DMS53 treated with DMSO at 0.1 percent for 48 hours (cell line): ENCODE data around the gene TOP2A.
"Not testable (repeated sequence)": the region's sequence is repeated elsewhere in the genome, so short reads cannot be mapped to it uniquely, and the experiment has no call there.

ENCODE experiments used
- DNase-seq: peaks from one replicate; lab custom pipeline; 2025; ENCODE audit not compliant: unreplicated experiment; lab: John Stamatoyannopoulos, UW

TOP2A gene

DNA sequence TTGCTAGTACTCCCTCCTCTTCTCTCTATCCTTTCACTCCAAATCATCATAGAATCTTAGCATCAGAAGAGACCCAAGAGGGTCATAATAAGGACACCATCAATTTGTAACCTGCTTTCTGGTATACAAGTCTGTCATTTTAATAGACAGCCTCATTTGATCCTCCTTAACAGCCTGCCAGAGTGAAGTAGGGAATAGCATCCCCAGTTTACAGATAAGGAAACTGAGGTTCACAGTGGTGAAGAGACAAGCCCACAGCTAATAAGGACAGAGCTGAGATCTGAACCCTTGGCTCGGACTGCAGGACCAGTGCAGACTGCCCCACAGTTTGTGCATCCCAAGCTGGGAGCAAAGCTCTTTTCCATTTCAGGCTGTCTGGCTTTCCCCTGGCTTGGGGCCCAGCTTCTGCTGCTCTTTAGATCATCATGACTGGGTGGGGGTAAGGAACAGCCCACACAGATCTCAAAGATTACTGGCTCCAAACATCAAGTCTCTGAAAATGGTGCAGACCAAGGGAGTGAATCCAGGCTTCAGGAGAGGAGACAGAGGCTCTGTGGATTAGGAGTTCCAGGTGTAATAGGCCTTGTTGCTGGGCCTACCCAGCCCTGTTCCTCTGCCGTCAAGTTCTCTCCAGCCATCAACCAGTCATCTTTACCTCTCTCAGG is 15.3 kb upstream of the TOP2A start:
- DNase-seq, result no peak

- DNase-seq, result no peak
These were observed 13.5 kb upstream of the TOP2A start for GRCh38 chr17:40431231-40431602.

- no peak for DNase-seq
These were observed 12.9 kb upstream of the TOP2A start for GRCh38 chr17:40430272-40431230.

- no peak for DNase-seq
These were observed 9.4 kb upstream of the TOP2A start for GRCh38 chr17:40427002-40427491.

- no peak for DNase-seq
These were observed 8.0 kb upstream of the TOP2A start for GRCh38 chr17:40425741-40426140.

DNA sequence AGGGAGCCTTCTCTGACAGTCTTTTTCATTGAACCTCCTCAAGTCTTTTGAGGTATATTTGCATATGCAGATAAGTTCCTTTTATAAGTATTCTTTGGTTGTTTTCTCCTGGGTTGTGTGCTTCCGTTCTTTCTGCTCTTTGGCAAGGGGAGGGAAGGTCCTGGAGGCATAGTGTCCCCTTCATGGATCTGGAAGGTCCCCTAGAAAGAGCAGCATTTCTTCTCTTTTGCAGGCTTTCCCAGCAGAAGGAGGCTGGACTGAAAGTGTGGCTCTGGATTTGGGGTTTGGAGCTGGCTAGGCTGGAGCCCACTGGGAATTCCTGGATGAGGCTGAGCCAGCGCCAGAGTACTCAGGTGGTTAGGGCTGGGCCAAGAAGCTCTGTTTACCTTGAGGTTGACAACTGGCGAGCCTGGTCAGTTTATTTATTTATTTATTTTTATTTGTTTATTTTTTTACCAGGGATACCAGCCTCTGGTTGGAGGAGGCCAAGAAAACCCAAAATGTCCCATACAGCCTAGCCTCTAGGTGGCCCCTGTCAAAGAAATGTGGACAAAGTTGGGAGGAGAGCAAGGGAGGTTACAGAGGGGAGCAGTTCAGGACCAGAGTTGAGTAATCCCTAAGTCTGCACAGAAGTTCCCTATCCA is 5.4 kb upstream of the TOP2A start:
- no peak for DNase-seq

DNA sequence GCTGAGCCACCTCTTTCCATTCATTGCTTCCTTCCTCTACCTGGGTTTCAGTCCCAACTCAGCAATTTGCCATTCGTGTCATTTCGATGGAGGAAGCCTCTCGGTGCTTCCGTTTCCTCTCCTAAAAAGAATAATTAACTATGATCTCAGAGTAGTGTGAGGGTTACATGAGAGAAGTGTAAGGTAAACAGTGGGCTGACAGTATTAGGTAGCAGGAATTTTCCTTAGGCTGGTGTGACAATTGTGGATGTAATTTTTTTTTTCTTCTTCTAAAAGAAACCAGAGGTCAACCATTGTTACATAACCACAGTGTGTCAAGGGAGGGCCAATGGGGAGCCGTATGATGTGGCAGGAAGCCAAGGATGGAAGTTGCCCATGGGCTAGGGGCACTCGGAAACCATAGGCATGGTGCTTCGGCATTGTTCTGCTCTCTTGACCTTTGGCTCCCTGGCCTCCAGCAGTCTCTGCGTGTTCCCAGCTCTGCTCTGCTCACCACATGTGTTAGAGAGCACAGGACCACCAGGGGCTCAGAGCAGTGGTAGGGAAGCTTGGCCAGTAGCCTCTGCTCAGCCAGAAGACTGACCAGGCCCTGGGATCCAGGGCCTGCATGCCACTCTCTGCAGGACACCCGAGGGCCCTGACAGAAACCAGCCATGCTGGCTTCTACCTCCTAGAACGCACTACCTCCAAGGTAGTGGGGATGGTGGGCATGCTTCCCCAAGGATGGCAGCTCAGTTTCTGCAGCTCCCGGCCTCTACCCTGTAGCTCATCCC is 2.0 kb upstream of the TOP2A start:
- DNase-seq, result peak; percentile 72

- no peak for DNase-seq
These were observed 671 bp upstream of the TOP2A start for GRCh38 chr17:40418428-40418706.

GRCh38 chr17:40417258-40417608 is 463 bp downstream of the TOP2A start:
- no peak for DNase-seq

- DNase-seq, result no peak
These were observed 1.0 kb downstream of the TOP2A start for GRCh38 chr17:40416671-40417070.

GRCh38 chr17:40415390-40415789 is 2.3 kb downstream of the TOP2A start:
- DNase-seq, result no peak

DNA sequence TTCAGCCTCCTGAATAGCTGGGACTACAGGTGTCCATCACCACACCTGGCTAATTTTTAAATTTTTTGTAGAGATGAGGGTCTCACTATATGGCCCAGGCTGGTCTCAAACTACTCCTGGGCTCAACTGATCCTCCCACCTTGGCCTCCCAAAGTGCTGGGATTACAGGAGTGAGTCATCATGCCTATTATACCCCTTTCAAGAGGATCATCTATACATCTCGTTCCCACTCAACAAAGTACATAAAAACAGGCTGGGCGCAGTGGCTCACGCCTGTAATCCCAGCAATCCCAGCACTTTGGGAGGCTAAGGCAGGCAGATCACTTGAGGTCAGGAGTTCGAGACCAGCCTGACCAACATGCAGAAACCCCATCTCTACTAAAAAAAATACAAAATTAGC is 3.4 kb downstream of the TOP2A start:
- DNase-seq, result not testable (repeated sequence)

GRCh38 chr17:40412880-40413279 is 4.8 kb downstream of the TOP2A start:
- no peak for DNase-seq

GRCh38 chr17:40411821-40412220 is 5.9 kb downstream of the TOP2A start:
- no peak for DNase-seq

- DNase-seq, result no peak
These were observed 7.6 kb downstream of the TOP2A start for GRCh38 chr17:40410082-40410481.

- DNase-seq, result not testable (repeated sequence)
These were observed 8.2 kb downstream of the TOP2A start for GRCh38 chr17:40409540-40409939.

- DNase-seq, result no peak
These were observed 10.2 kb downstream of the TOP2A start for GRCh38 chr17:40407460-40407859.

DNA sequence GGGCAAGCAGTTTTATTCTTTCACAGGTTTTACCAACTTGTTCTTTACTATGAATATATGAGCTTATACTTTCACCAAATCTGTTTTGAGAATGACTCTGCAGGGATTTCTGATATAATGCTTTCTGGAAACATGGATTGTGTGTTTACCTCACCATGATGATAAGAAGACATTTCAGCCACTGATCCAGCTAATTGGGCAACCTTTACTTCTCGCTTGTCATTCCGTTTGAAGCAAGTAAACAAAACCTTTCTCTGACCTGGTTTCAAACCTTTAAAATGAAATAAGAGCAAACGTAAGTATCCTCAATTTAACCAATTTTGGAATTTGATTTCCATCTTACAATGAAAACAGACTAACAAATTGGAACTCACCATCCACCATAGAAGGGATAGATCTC is 13.7 kb downstream of the TOP2A start:
- no peak for DNase-seq

DNA sequence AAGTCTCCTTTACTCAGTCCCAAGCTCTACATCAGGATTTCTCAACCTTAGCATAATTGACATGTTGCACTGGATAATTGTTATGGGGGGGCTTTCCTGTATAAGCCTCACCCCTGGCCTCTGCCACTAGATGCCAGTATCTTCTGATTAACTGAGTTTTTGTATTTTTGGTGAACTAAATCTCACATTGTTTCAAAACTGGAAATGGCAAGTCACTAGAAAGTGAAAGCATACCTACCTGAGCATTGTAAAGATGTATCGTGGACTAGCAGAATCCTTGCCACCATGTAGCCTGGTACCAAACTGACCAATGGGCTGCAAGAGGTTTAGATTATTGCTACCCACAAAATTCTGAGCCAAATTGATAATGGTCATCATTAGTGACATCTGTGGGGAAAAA is 15.0 kb downstream of the TOP2A start:
- DNase-seq, result no peak

- peak; percentile 17 for DNase-seq
These were observed 18.5 kb downstream of the TOP2A start for GRCh38 chr17:40399185-40399584.

GRCh38 chr17:40386555-40386954 is 31.1 kb downstream of the TOP2A start:
- not testable (repeated sequence) for DNase-seq
